HG03097 (cell line): ENCODE data around the gene TRIM40.

Experiments
- ATAC-seq: cut with Tn5 transposase; IDR thresholded peaks from one replicate; pipeline ENCODE4 v1.9.1; 2021; ENCODE audit not compliant: unreplicated experiment, low FRiP score

The TRIM40 gene, protein sequence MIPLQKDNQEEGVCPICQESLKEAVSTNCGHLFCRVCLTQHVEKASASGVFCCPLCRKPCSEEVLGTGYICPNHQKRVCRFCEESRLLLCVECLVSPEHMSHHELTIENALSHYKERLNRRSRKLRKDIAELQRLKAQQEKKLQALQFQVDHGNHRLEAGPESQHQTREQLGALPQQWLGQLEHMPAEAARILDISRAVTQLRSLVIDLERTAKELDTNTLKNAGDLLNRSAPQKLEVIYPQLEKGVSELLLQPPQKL

DNA sequence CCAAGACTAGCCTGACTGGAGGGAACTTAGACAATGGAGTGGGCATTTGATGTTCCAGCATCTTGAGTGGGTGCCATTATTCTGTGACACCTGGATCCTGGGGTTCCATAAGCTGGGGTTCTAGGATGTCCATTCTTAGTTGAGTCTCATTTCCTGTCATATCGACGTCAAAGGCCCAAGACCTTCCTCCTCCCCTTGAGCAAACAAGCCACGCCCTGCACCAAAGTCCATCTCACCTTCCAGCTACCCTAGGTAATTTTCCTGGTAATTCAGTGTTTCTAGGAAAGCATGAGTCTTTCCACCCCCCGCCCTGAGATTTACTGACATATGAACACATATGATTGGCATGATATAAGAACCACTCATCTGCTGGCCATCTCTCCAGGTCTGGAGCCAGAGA is at the start of gene TRIM40:
TSS of gene TRIM40 (plus strand) at position 384 of the 400 bp plus-strand sequence. CDS start 897 bp downstream, outside the sequence.
- ATAC-seq: no peak

DNA sequence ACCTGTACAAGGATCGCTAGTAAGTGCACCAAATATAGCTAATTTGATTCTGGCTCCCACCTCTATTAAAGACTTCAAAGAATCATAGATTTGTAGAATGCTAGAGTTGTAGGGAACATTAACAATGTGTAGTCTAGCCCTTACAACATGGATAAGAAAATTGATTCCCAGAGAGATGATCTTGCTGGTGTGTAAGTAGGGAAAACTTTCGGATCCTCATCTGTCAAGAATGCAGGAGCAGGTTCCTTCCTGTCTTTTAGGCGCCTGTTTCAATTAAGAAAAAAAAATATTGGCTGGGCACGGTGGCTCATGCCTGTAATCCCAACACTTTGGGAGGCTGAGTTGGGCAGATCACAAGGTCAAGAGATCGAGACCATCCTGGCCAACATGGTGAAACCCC is 48.1 kb upstream of the TRIM40 start:
- ATAC-seq: no peak

DNA sequence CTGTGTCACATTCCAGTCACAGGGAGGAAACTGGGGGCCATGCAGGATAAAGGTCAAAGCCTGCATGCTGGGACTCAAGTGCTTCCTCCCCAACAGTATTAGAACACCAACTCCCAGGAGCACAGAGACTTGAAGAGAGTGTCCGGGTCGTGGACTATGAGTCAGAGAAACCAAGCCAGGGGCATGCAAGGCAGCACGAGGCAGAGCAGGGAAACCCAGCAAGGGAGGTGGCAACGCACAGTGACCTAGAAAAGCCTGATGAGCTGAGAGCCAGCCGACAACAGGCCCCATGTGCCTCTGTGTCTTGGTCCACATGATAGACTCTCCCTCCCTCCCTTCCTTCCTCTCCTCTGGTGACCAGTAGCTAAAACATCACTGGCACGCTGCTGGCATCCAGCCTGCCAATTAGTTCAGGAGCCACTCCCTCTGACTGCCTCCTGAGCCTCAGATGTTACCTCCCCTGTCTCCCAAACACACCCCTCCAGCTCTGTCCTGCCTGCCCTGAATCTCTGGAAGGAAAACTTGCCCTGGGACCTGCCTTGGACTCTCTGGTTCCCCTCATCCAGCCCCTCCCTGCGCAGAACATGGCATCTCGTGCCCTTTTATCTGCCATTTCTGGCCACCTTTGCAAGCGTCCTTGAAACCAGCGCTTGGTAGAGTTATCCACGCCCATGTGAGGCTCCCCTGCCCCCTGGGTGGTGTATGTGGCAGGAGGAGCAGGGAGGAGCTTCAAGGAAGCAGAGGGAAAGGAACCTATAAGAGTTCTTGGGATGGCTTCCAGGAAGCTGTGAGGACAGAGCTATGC is 44.2 kb upstream of the TRIM40 start:
- ATAC-seq: no peak

DNA sequence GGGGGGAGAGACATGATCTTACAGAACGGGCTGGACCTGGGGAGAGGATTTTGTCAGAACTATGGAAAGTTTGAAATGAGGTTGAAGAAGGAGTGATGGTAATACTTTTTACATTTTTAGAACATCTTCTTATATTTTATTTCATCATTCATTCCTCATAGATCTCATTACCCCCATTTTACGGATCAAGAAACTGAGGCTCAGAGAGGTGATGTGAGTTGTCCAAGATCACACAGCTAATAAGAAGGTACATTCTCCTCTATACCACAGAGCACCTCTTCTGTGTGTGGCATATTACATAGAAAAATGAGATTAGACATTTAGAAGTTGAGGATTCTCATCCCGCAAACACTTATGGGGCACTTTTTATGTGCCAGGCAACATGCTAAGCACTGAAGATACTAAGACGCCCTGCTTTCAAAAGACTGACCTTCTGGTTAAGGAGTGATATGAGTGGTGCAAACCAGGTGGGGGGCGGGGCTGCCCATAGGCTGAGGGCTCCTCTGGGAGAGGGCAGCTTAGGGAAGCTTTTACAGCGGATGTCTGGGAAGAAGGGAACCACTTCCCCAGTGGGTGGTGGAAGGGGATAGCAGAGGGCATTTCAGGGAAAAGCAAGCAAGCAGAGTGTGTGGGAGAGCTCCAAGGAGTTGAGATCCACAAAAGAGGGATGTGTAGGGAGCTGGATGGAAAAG is 42.9 kb upstream of the TRIM40 start:
- ATAC-seq: no peak

DNA sequence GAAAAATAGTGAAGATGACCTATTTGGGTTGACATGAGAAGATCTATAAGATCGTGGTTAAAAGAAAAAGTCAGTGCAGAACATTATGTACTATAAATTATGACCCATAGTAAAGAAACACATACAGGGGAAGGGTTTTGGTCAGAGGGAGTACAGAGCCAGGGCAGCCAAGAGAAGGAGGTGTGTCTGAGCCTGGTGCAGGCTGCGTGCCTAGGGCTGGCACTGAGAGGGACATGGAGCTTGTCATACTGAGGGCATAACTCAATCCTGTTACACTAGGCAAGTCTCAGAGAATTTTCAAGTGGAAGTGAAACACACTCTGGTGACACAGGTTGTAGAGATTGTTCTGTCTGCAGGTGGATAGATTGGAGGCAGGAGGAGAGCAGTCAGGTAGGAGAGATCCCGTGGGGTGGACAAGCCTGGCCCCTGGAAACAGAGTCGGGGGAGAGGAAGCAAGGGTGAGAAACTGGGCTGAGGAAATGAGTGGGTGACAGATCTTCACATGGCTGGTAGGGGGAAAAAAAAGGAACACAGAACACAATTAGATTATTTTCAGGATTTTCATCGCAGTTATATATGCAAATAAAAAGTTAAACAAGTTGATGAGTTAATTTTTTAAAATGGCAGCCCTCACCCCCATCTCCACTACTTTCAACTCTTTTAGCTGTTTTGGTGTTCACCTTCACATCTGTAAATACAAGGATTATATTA is 41.8 kb upstream of the TRIM40 start:
- ATAC-seq: no peak

DNA sequence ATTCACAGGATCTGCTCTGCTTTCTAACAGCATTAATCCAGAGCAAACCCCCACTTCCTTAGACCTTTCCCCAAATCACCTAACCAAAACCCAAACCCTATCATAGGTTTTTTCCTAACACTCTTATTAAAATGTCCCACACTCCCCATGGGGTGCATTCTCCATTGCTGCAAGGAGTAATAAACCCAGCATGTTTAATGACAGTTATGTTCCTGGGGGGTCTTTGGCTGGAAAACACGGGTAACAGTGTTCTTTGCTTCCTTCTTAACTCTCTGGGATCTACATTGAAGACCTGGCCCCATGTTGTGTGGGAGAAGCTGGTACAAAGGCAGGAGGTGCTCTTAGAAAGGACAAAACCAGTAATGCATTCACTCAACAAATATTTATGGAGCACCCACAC is 39.1 kb upstream of the TRIM40 start:
- no peak for ATAC-seq

DNA sequence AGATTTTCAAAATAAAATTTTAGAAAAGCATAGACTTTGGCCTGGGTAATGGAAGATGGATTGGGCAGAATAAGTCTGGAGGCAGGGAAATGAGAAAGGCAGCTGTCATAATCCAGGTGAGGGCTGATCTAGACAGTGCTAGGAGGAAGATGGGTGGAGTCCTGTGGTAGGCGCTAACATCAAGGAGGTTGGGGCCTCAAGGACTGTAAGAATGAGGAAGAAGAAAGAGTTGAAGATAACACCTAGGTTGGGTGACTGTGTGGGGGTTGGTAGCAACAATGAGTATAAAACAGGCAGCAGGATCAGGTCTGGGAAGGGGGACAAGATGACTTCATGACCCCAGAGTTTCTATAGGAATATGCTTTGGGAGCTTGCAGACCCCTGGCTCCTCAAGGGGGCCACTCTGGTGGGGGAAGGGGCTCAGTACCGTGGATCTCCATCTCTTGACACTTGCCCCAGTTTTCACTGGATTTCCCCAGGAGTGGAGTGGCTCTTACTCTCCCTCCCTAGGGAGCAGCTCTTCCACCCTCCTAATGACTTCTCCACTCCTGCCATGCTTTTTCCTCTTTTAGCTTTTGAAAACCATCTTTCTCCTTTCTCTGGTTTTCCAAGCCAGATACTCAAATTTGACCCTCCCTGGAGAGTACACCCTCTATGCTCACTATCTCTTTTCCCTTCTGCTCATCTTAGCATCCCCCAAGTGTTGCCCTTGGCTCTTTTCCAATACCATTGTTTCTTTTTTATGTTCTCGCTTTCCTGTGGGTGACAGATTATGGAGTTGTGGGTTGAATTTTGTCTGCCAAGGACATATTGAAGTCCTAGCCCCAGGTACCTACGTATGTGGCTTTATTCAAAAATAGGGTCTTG is 37.8 kb upstream of the TRIM40 start:
- no peak for ATAC-seq

DNA sequence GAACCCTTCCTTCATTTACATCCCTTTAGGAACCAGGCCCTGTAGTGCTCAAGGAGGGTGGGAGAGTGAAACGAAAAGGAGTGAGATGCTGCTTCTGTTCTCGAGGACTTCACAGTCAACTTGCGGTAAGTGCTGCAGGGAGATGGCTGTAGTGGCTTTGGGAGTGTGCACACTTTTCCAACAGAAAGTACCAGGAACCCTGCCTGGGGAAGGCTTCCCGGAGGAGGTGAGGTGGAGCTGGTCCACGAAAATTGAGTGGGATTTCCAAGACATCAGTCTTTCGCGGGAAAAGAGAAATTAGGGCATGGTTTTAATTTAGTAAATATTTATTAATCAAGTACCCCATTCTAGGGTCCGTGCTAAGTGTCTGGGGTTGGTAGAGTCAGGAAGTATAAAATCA is 35.8 kb upstream of the TRIM40 start:
- ATAC-seq: no peak

DNA sequence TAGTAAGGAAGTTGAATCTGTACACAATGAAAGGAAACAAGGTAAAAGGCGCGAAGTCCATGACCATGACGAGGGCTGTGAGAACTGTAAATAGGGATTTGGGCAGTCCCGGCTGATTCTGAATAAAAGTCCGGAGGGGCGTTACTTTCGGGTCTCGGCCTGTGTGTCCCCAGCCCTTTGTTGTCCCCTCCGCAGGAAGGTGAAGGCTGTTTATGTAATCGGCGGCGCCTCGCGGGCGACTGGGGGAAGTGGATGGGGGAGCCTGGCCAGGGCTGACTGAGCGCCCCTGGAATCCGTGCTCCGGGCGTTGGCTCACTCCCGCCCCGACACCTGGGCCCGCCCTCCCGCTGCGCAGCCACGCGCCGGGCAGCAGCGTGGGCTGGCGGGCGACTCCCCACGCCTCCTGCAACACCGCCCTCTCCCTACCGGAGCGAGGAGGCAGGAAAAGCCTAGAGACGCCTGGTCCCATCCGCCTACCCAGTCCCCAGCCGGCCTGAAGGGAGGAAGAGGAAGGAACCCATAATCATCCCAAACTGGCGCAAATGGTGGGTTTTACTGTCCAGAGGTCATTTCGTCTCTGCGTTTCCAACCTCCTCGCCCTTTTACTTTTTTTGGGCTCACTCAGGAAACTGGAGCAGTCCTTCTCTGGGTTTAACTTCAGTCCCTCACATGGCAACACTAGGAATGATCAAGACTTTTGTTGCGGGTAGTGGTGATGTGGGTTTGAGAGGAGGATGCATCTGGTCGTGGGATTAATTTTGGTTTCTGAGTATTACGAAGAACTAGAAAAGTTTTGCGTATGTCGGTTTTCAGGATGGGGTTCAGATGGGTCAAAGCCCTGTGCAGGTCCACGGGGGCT is 35.1 kb upstream of the TRIM40 start:
- no peak for ATAC-seq

DNA sequence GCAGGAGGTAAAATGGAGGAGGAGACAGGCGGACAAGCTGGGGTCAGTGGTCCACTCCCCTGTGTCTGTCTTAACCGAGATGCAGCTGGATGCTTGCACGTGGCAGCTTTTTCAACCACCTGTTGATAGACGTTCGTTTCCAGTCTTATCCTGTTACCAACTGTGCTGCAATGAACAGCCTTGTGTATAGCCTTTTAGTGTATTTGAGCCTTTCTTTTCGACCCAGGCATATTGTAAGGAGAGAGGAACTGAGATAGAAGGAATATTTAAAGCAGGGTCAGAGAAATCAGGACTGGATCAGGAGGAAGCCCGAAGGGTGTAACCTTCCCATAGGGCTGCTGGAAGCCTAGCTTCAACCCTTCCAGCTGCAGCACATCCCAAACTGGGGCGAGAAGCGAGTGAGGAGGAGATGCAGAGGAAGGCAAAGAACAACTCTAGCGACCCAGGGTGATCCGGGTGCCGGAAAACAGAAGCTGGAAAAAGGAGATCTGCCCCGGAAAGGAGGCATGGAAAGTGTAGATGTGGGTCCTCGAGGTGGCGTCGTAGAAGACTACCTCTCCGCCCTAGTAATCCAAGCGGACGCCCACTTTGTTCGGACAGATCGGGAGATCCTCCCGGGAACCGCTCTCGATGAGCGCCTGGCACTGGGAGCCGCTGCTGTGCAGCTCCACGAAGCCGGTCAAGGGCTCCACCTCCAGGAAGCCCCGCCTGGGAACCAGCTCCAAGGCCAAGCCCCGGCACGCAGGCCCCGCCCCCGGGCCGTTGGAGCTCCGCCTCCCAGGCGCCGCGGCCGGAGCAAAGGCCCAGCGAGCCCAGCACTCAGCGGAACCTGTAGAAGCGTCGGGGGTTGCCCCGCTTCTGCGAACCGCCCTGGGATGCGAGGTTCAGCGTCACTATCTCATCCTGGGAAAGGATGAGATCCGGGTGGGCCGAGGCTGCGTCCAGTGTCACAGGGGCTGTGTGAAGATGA is 34.2 kb upstream of the TRIM40 start:
- no peak for ATAC-seq

DNA sequence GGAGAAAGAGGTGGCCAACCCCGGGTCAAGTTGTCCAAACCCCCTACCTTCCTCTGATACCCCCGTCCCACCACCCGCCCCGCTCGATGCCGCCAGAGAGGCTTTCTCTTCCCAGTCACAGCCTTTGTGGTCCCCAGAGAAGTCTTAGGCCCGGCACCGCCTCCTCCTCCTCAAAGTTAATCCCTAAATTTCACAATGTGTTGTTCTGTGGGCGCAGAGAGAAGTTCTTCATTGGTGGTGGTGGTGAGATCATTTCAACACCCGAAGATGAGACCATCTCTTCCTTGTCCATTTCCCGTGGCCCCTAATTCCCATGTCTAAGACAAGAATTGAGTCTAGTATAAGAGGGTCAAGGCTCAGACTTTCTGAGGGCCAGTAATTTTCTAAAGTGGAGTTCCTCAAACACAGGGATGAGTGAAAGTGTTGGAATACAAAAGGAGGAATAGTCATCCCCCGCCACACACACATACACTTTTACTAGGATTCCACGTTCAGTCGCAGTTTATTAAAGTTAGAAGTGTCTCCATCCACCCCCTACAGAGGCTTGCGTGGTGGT is 33.4 kb upstream of the TRIM40 start:
- no peak for ATAC-seq

DNA sequence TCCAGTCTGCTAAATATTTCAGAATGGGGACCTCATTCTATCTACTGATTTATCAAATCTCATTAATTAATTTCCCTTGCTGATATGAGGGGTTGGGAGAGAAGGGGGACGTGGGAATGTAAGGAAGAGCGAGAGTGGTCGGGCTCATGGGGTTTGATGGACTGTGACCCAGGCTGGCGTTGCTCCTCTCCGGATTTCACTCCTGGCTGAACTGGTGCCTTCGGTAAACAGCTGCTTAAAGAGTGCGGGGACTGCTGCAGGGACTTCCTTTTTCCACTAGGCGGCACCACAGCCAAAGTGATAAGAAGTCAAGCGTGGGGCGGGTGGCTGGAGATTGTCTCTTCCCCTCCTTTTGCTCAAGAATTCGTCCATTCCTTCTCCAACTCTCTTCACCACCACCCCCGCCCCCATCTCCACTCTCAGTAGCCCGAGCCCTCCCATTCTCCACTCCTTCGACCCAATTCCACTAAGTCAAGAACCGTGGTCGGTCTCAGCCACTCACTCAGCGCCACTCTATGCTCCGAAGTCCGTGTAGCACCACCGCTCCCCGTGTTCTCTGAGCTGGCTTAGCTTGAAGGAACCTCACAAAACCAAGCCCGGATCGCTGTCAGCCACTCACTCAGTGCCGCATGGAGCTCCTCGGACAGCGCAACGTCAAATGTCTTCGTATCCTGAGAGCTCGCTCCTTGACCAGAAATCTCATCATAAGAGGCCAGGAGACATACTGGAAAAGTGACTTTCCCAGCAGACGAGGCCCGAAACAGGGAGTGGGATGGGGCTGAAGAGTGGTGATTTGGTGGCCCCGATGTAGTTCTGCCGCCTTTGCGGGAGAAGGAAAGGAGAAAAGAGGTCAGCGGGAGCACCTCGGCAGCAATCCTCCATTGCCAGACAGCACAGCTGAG is 32.7 kb upstream of the TRIM40 start:
- no peak for ATAC-seq

DNA sequence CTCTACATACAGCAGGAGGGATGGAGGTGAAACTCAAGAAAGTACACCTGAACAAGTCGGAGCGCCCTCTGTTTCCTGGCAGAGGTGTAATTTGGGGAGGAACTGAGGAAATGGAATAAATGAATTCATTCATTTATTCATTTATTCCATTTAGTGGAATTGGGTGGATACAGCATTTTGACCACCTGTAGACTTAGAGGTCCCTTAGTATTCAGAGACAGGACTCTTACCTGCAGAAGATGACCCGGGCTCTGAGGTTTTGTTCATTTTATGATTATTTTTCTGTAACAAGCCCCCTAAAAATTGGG is 32.1 kb upstream of the TRIM40 start:
- no peak for ATAC-seq

DNA sequence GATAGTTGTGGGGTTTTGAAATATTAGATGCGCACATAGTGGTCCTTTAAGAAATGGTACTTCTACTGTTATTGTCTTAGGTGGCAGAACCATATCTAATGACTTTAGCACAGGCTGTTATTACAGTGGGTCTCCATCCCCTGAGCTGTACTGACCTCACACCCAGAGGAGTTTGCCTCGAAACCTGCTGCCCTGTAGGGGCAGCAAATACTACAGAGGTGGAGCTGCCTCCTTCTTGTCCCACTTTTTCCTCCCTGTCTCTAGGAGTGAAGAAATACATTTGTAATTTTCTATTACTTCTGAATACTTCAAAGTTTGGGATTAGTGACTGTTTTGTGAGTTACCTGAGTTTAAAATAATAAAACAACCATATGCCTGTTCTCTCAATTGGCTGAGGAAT is 31.3 kb upstream of the TRIM40 start:
- no peak for ATAC-seq

DNA sequence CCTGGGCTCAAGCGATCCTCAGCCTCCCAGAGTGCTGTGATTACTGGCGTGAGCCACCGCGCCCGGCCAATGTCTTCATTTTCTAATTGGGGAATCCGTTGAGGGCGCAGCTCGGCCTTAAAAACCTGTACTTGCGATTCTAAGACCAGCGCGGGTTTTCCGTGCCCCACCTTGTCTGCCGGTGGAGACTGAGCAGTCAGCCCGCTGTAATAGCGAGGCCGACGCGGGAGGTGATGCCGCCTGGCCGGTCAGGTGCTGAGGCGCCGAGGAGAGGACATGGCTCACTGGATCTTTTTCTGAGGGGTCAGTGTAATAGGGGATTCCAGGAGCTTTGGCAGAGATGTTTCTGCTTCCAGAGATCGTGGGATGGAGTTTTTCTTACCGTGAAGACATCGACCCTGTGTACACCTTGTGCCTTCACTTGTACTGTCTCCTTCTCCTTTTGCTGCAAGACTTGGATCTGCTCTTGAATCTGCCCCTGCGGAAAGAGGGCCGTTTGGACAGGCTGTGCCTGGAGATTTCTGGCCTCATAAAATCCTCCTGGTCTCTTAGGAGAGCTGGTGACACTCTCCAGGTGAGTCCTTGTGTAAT is 24.6 kb upstream of the TRIM40 start:
- no peak for ATAC-seq

DNA sequence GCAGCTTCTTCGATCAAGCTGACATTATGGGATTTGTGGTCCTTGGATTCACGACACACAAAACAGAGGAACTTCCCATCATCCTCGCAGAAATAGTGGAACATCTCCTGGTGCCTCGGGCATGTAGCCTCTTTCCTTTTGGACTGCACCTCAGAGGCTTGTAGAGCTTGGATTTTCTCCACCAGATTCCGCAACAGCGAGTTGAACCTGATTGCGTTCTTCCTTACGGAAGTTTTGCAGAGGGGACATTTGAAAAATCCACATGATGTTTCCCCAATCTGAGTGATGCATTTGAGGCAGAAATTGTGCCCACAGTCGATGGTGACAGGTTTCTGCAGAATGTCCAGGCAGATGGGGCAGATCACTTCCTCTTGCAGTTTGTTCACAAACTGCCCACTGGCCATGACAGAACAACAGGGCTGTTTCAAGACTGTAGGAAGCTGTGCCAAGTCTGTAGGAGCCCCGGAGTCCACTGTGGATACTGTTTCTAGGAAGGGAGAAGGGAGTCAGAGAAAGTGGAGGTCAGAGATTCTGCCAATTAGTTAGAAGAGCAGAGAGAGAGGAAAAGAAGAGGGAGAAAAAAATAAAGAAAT is 23.4 kb upstream of the TRIM40 start:
- no peak for ATAC-seq
